Activated naive CD8-positive, alpha-beta T cell treated with anti-CD3 and anti-CD28 coated beads, Interleukin-2, amount 10 ng/mL, durations not matched to agents 7 days and 5 days (primary cell): Measurements from ENCODE around the gene RHOD. TPM values are rescaled to one million over a fixed set of nuclear protein-coding genes. Genes with fewer than 3 reads are reported as not detected.

Source experiments
- ATAC-seq: fragments of 150-1000 bp; cut with Tn5 transposase; one replicate; pipeline ENCODE4 v1.10.0; 2021; ENCODE audit warnings: low read depth, moderate library complexity
- POLR2A ChIA-PET: fragments of 350-600 bp; sonication (Branson Sonifier 250); formaldehyde crosslinking; loops from one replicate; lab custom pipeline; 2021; ENCODE audit warnings: antibody characterized with exemption; lab: Charles Lee
- DNase-seq: peaks from one replicate; pipeline ENCODE4 v3.0.0; 2021
- H3K27ac Mint-ChIP-seq: one replicate; pipeline ENCODE4 v1.8.0; 2022; ENCODE audit warnings: mild to moderate bottlenecking, mixed read lengths
- H3K27me3 Mint-ChIP-seq: one replicate; pipeline ENCODE4 v1.8.0; 2022; ENCODE audit warnings: mild to moderate bottlenecking, moderate library complexity, mixed read lengths
- H3K36me3 Mint-ChIP-seq: one replicate; pipeline ENCODE4 v1.8.0; 2021; ENCODE audit warnings: mild to moderate bottlenecking, mixed read lengths
- H3K4me1 Mint-ChIP-seq: one replicate; pipeline ENCODE4 v1.8.0; 2021; ENCODE audit warnings: mixed read lengths
- H3K4me3 Mint-ChIP-seq: one replicate; pipeline ENCODE4 v1.8.0; 2022; ENCODE audit warnings: mild to moderate bottlenecking, moderate library complexity, mixed read lengths
- H3K9me3 Mint-ChIP-seq: one replicate; pipeline ENCODE4 v1.8.0; 2021; ENCODE audit warnings: mixed read lengths
- total RNA-seq, 2 experiments: library from RNA; stranded (reverse); gene quantifications; one replicate each; pipeline ENCODE4 v1.2.3, GENCODE V29; 2021

RHOD gene
- total RNA-seq, 2 experiments from 2014 or later, result 0.39 to 0.54 TPM

DNA sequence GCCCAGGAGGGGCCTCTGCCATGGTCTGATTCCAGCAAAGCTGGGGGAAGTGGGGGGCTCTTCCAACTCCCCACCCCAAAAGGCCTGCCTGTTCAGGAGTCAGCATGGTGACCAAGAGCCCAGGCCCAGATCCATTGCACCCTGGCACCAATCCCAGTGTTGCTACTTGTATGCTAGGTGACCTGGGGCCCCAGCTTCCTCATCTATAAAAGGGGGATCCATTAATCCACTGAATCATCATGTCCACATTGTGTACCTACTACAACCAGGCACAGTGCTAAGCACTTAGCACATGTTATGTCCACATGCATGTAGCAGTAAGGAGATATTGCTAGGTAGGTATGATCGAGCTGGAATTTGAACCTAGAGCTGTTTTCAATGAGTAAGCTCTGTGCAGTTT, 31.7 kb upstream of the RHOD start:
- no peaks in the 10 kb centered on the region for H3K36me3 Mint-ChIP-seq
- no peak overlapping the region for H3K27ac Mint-ChIP-seq
- H3K9me3 Mint-ChIP-seq, result no peaks in the 10 kb centered on the region
- POLR2A ChIA-PET, result no interaction called here
- no peak overlapping the region for H3K4me3 Mint-ChIP-seq
- ATAC-seq (no peak), DNase-seq (no peak)
- H3K4me1 Mint-ChIP-seq, result peaks cover 13% of the 10 kb centered on the region
- peaks cover 74% of the 10 kb centered on the region for H3K27me3 Mint-ChIP-seq

DNA sequence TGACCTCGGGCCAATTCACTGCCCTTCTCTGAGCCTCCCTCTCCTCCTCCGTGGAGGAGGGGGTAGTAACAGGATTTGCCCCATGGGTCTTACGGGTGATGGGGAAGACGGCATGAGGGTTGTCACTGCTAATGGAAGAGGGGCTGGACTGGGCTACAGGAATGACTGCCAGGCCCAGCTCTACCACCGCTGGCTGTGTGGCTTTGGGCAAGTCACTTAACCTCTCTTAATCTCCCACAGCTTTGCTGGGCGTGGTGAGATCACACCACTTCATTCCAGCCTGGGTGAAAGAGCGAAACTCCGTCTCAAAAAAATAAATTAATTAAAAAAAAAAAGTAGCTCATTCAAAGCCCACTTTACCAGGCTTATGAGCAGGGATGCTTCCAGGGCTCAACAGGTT, 30.9 kb upstream of the RHOD start:
- Mint-ChIP-seq H3K27ac (no peak overlapping the region), H3K4me3 (no peak overlapping the region), H3K4me1 (peaks cover 13% of the 10 kb centered on the region), H3K27me3 (peaks cover 76% of the 10 kb centered on the region), H3K9me3 (no peaks in the 10 kb centered on the region), H3K36me3 (no peaks in the 10 kb centered on the region)
- DNase-seq (no peak), ATAC-seq (no peak)
- POLR2A ChIA-PET, result no interaction called here

DNA sequence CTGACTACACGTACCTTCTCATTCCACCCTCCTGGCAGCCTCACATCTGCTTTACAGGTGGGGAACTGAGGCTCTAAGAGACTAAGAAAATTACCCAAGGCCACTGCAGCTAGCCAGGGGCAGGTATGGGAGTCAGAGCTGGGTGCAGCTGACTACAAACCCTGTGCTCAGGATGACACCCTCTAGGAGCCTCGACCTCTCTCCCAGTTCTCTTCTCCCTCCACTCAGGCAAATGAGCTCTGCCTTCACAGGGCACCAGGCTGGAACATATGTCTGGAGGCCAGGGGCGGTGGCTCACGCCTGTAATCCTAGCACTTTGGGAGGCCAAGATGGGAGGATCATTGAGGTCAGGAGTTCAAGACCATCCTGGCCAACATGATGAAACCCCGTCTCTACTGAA, 29.7 kb upstream of the RHOD start:
- ATAC-seq (no peak), DNase-seq (no peak)
- H3K27me3 Mint-ChIP-seq, result peaks cover 69% of the 10 kb centered on the region
- H3K36me3 Mint-ChIP-seq, result no peaks in the 10 kb centered on the region
- H3K4me1 Mint-ChIP-seq, result peaks cover 13% of the 10 kb centered on the region
- H3K4me3 Mint-ChIP-seq, result no peak overlapping the region
- H3K9me3 Mint-ChIP-seq, result no peaks in the 10 kb centered on the region
- POLR2A ChIA-PET, result interaction anchor here (0.5 kb wide), 1 partner anchor 79 kb away, joined by 3 read pairs; no protein-coding TSS in a partner anchor
- no peak overlapping the region for H3K27ac Mint-ChIP-seq

DNA sequence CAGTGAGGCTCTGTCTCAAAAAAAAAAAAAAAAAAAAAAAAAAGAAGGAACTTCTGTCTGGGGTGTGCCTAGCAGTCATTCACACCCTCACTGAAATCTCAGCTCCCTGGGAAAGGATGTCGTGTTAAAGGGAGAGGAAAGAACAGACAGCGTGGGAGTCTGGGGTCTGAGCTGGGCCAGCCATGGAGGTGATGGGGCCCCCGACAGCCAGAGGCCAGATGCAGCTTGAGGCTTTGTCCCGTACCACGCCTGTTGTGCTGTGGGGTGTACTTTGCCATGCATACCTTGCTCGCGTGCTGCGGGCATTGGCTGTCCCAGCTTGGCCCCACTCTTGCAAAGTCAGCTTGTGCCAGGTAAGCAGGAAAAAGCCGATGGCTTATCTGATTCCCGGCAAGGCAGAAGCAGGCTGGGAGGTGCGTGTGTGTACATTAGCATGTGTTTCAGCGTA, 29.1 kb upstream of the RHOD start:
- DNase-seq (no peak), ATAC-seq (no peak)
- POLR2A ChIA-PET, result interaction anchor here (0.5 kb wide), 1 partner anchor 79 kb away, joined by 3 read pairs; no protein-coding TSS in a partner anchor
- Mint-ChIP-seq H3K4me1 (peaks cover 13% of the 10 kb centered on the region), H3K27ac (no peak overlapping the region), H3K9me3 (no peaks in the 10 kb centered on the region), H3K4me3 (no peak overlapping the region), H3K36me3 (no peaks in the 10 kb centered on the region), H3K27me3 (peaks cover 67% of the 10 kb centered on the region)

DNA sequence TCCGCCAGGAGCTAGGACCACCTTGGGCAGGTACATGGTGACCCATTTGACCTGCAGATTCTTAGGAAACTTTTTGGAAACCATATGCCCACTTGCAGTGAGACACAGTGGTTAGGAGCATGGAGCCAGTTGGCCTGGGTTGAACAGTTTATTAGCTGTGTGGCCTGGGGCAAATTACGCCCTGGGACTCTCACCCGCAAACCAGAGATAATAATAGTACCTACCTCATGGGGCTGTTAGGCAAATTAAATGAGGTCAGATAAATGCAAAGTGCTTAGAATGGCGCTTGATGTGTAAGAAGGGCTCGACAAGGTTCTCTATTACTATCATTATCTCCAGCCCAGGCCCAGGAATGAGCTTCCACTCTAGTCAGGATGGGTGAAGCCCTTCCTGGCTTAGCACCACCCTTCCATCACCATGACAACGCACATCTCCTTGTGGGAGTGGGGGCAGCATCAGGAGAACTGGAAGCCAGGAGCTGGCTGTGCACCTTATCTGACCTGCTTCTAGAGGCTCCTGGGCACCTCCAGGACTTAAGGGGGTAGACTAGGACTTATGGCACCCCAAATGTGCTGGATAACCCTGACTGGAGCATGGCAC, 28.6 kb upstream of the RHOD start:
- Mint-ChIP-seq H3K27ac (no peak overlapping the region), H3K9me3 (no peaks in the 10 kb centered on the region), H3K27me3 (peaks cover 66% of the 10 kb centered on the region)

DNA sequence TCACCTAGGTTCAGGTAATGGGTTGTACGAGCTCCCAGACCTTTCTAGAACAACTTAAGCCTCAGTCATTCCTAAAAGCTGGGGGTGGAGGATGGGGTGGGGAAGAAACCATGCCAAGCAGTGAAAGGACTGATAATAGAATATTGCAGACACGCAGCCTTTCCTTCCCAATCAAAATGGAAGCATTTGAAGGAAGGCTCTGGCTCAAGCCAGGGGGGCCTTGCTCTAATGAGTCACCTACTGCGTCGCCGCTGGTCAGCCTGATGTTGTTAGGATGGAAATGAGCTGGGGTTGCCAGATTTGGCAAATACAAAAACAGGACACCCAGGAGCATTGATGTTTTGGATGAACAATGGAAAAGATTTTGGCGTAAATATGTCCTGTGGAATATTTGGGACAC, 27.5 kb upstream of the RHOD start:
- Mint-ChIP-seq H3K4me3 (no peak overlapping the region), H3K9me3 (no peaks in the 10 kb centered on the region), H3K4me1 (peaks cover 11% of the 10 kb centered on the region), H3K36me3 (no peaks in the 10 kb centered on the region), H3K27me3 (peaks cover 62% of the 10 kb centered on the region), H3K27ac (no peak overlapping the region)
- ATAC-seq, result no peak
- no peak for DNase-seq
- POLR2A ChIA-PET, result no interaction called here

More for the DNA sequence above, 28.6 kb upstream of the RHOD start:
- H3K36me3 Mint-ChIP-seq, result no peaks in the 10 kb centered on the region
- no peak overlapping the region for H3K4me3 Mint-ChIP-seq
- no peak for DNase-seq
- peaks cover 13% of the 10 kb centered on the region for H3K4me1 Mint-ChIP-seq
- POLR2A ChIA-PET, result no interaction called here
- no peak for ATAC-seq

DNA sequence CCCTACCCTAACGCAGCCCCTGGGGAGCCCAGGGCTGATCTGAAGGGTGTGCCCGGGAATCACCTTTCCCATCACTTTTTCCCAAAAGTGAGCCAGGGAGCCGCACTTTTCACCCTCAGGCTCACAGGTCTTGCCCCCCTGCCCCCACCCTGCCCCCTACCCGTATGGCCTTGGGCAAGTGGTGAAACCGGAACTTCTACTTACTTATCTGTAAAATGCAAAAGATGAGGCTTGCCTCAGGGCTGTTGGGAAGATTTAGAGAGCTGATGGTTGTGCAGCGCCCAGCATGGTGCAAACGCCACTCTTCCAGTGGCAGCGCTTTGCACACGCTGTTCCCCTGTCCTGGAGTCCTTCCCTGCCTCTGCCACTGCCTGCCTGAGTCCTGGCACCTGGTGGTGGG, 25.7 kb upstream of the RHOD start:
- DNase-seq (no peak), ATAC-seq (no peak)
- Mint-ChIP-seq H3K27ac (no peak overlapping the region), H3K27me3 (peaks cover 48% of the 10 kb centered on the region), H3K36me3 (no peaks in the 10 kb centered on the region), H3K4me3 (no peak overlapping the region), H3K9me3 (no peaks in the 10 kb centered on the region), H3K4me1 (no peaks in the 10 kb centered on the region)
- POLR2A ChIA-PET, result no interaction called here

DNA sequence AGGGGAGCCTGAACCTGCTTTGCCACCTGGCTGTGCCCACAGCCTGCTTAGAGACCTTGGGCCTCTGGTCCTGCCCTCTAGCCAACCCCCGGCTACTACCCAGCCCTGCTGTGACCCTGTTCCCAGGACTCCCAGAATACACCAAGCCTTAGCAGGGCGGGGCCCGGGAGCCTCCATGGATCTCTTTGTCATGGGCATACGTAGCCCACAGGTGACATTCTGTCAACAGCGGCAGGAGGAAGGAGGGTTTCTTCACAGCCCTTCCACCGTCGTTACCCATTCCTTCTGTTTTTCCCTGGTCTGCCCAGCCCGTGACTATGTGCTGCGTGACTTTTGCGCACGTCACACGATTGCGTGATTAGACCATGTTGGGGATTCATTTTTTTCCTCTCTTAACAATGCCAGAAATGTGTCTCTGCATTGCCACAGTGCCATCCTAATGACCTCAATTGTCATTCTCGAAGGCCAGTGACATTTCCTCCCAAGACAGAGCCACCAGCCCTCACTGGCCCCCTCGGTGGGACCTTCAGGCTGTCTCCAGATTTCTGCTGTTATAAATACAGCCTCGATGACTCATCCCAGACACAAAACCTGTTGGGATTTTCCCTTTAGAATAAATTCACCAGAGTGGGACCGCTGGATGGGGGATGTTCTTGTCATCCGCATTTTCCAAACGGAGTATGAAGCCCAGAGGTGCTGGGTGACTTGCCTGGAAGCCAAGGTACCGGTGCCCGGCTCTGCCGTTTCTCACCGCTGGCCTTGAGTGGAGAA, 24.7 kb upstream of the RHOD start:
- no peak overlapping the region for H3K4me3 Mint-ChIP-seq
- no peaks in the 10 kb centered on the region for H3K4me1 Mint-ChIP-seq
- ATAC-seq, result no peak
- no peaks in the 10 kb centered on the region for H3K9me3 Mint-ChIP-seq
- POLR2A ChIA-PET, result no interaction called here
- no peak for DNase-seq
- no peak overlapping the region for H3K27ac Mint-ChIP-seq
- peaks cover 41% of the 10 kb centered on the region for H3K27me3 Mint-ChIP-seq
- H3K36me3 Mint-ChIP-seq, result no peaks in the 10 kb centered on the region

DNA sequence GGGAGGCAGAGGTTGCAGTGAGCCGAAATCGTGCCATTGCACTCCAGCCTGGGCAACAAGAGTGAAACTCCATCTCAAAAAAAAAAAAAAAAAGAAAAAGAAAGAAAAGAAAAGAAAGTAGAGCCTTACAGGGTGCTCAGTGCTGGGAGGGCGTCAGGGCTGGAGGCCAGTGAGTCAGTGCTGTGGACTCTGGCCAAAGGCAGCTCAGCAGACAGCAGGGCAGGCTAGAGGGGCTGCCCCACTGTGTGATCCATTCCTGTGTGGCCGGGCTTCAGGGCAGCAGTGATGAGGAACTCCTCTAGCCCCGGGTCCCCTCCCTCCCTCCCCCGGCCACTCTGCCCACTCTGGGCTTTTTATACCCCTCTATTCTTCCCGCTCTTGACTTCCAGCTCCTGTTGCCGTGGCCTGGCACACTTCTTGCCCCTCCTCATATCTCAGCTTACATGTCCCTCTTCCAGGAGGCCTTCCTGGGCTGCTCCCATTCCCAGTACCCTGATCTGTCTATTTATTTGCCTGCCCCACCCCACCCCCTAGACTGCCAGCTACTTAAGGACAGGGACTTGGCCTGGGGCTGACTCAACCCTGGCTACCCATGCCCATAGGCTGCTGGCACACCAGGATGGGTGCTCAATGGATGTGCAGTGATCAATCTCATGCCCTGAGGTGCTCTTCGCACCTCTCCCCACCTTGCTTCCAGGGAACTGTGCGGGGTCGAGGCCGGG, 23.7 kb upstream of the RHOD start:
- H3K27me3 Mint-ChIP-seq, result peaks cover 36% of the 10 kb centered on the region
- no peak overlapping the region for H3K4me3 Mint-ChIP-seq
- POLR2A ChIA-PET, result no interaction called here
- H3K36me3 Mint-ChIP-seq, result no peaks in the 10 kb centered on the region
- no peaks in the 10 kb centered on the region for H3K4me1 Mint-ChIP-seq
- ATAC-seq (no peak), DNase-seq (no peak)
- no peak overlapping the region for H3K27ac Mint-ChIP-seq
- H3K9me3 Mint-ChIP-seq, result no peaks in the 10 kb centered on the region

DNA sequence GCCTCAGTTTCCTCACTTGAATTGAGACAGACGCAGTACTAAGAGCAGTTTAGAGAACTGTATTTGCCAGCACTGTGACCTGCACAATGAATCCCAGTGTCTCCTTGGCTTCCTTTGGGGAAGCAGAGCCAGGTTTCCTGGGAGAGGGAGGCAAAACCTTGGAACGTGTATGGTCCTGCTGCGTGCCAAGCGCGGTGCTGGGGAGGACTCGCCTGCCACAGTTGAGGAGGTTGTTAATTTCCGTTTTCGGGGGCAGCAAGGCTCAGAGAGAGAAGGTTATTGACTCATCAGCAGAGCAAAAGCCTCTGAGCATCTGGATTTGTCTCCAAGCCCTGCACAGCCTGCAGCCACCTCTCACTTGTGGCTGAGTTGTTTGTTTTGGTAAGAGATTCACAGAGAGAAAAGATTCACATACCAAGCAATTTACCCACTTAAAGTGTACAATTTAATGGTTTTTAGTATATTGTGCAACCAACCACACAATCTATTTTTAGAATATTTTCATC, 22.9 kb upstream of the RHOD start:
- ATAC-seq (no peak), DNase-seq (no peak)
- peaks cover 36% of the 10 kb centered on the region for H3K27me3 Mint-ChIP-seq
- no peaks in the 10 kb centered on the region for H3K9me3 Mint-ChIP-seq
- POLR2A ChIA-PET, result no interaction called here
- no peaks in the 10 kb centered on the region for H3K4me1 Mint-ChIP-seq
- no peak overlapping the region for H3K4me3 Mint-ChIP-seq
- H3K27ac Mint-ChIP-seq, result no peak overlapping the region
- H3K36me3 Mint-ChIP-seq, result no peaks in the 10 kb centered on the region

DNA sequence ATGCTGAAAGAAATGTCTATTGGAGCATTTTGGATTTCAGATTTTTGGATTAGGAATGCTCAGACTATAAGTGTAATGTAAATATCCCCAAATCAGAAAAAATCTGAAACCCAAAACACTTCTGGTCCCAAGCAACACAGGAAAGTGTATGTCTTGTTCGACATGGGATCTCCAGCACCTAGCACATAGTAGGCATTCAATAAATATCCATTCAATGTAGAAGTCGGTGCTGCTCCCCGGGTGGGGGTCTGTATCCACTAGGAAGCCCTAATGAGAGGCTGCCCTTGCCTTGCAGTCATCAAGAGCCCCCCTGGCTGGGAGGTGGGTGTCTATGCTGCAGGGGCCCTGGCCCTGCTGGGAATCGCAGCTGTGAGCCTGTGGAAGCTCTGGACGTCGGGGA, 22.3 kb upstream of the RHOD start:
- H3K4me3 Mint-ChIP-seq, result no peak overlapping the region
- DNase-seq (no peak), ATAC-seq (no peak)
- POLR2A ChIA-PET, result no interaction called here
- no peaks in the 10 kb centered on the region for H3K4me1 Mint-ChIP-seq
- H3K27ac Mint-ChIP-seq, result no peak overlapping the region
- no peaks in the 10 kb centered on the region for H3K36me3 Mint-ChIP-seq
- no peaks in the 10 kb centered on the region for H3K9me3 Mint-ChIP-seq
- H3K27me3 Mint-ChIP-seq, result peaks cover 34% of the 10 kb centered on the region

DNA sequence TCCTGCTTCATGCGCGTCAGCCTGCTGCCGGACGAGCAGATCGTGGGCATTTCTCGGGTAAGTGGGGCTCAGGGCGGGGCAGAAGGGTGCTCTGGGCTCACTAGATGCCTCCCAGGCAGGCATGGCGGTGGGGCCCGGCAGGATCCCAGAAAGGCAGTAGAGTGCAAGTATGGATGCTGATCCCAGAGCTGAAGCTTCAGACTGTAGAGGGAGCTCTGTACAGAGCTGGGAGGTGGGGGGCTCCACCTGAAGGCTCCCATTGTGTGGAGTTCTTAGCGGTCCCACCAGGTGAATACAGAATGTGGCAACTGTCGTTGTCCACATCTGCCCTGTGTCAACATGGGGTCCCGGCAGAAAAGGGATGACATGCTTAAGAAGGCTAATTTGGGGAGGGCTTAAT, 16.5 kb upstream of the RHOD start:
- DNase-seq (no peak), ATAC-seq (no peak)
- Mint-ChIP-seq H3K36me3 (no peaks in the 10 kb centered on the region), H3K9me3 (no peaks in the 10 kb centered on the region), H3K27me3 (peaks cover 14% of the 10 kb centered on the region), H3K4me1 (no peaks in the 10 kb centered on the region), H3K27ac (no peak overlapping the region), H3K4me3 (no peak overlapping the region)
- POLR2A ChIA-PET, result no interaction called here

DNA sequence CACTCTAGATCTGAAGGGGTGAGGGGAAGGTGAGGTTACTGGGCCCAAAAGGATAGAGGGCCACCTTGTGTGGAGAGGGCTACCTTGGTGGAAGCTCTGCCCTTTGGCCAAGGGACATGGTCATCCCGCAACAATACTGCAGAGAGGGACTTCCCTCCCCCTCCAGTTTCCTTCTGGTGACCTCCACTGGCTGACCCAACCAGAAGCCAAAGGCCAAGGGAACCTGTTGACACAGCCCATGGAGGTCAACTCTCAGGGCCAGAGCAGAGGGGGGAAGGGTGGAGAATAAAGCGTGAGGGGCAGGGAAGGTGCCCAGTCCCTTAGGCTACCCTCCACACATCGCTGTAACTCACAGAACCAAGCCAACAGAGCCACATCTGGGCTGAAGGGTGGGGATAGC, 15.0 kb upstream of the RHOD start:
- Mint-ChIP-seq H3K36me3 (no peaks in the 10 kb centered on the region), H3K4me1 (no peaks in the 10 kb centered on the region), H3K27ac (no peak overlapping the region), H3K4me3 (no peak overlapping the region), H3K27me3 (peaks cover 16% of the 10 kb centered on the region), H3K9me3 (no peaks in the 10 kb centered on the region)
- ATAC-seq, result no peak
- no peak for DNase-seq
- POLR2A ChIA-PET, result no interaction called here
